ENCODE data around the gene NUDC.

NUDC gene

GRCh38 chr1:26897351-26897750 lies 24.2 kb upstream of the NUDC start:
- DNase-seq (ENCODE audit: extremely low spot score), result no peak
- POLR2A ChIA-PET, result interaction anchor here (0.6 kb wide), 2 partner anchors 16 to 131 kb away, joined by 3 read pairs; no protein-coding TSS in a partner anchor
- CTCF ChIA-PET, result interaction anchor here (1.1 to 4.2 kb wide), 3 partner anchors 9 to 306 kb away, joined by 3 to 33 read pairs (median 5); partner anchors contain the start of gene GPN2
- no peak for TF ChIP-seq CTCF (IDR thresholded peaks at IDR 0.05; ENCODE audit: control extremely low read depth, extremely low read depth, low read depth, missing control alignments)

GRCh38 chr1:26900001-26900814 lies 21.3 kb upstream of the NUDC start, which contains the start of gene GPATCH3:
TSS of gene GPATCH3 (minus strand) at chr1:26900467. CDS start at chr1:26900442, 25 bp downstream.
- peak; percentile 92 for DNase-seq (ENCODE audit: extremely low spot score)
- CTCF ChIA-PET, result interaction anchor here (1.5 to 4.2 kb wide), 5 partner anchors 11 to 298 kb away, joined by 3 to 33 read pairs (median 5); partner anchors contain the start of gene GPN2

GRCh38 chr1:26900815-26901511 lies 20.6 kb upstream of the NUDC start:
- no peak for DNase-seq (ENCODE audit: extremely low spot score)
- TF ChIP-seq CTCF (IDR thresholded peaks at IDR 0.05; ENCODE audit: control extremely low read depth, extremely low read depth, low read depth, missing control alignments), result no peak
- CTCF ChIA-PET, result interaction anchor here (2.3 to 4.2 kb wide), 3 partner anchors 13 to 299 kb away, joined by 5 to 33 read pairs (median 8); partner anchors contain the start of gene GPN2
- POLR2A ChIA-PET, result interaction anchor here (0.6 to 2.6 kb wide), 6 partner anchors 11 to 291 kb away, joined by 3 to 9 read pairs (median 6); partner anchors contain the start of genes GPN2 and NUDC

More at GRCh38 chr1:26900001-26900814, 21.3 kb upstream of the NUDC start, which contains the start of gene GPATCH3:
- POLR2A ChIA-PET, result interaction anchor here (0.5 to 2.6 kb wide), 6 partner anchors 10 to 290 kb away, joined by 3 to 9 read pairs (median 4); partner anchors contain the start of genes GPN2 and NUDC
- no peak for TF ChIP-seq CTCF (IDR thresholded peaks at IDR 0.05; ENCODE audit: control extremely low read depth, extremely low read depth, low read depth, missing control alignments)

- POLR2A ChIA-PET, result no interaction called here
- TF ChIP-seq CTCF (IDR thresholded peaks at IDR 0.05; ENCODE audit: control extremely low read depth, extremely low read depth, low read depth, missing control alignments), result no peak
- CTCF ChIA-PET, result interaction anchor here (2.0 kb wide), 2 partner anchors 11 to 14 kb away, joined by 6 read pairs; partner anchors contain the start of gene NUDC
- no peak for DNase-seq (ENCODE audit: extremely low spot score)
These were observed 14.2 kb upstream of the NUDC start for GRCh38 chr1:26907071-26907917.

- DNase-seq (ENCODE audit: extremely low spot score), result no peak
- ChIA-PET POLR2A (no interaction called here), CTCF (no interaction called here)
- TF ChIP-seq CTCF (IDR thresholded peaks at IDR 0.05; ENCODE audit: control extremely low read depth, extremely low read depth, low read depth, missing control alignments), result no peak
These were observed 11.6 kb upstream of the NUDC start for GRCh38 chr1:26909951-26910342.

All from GM10248 (cell line).